DMS153 treated with DMSO at 0.1 percent for 48 hours (cell line): ENCODE results near the gene EGFLAM.
A peak's percentile ranks its signal among the peaks of the same experiment; 100 is the strongest.
"Not testable (repeated sequence)": the region's sequence is repeated elsewhere in the genome, so short reads cannot be mapped to it uniquely, and the experiment has no call there.

Experiments used
- DNase-seq: peaks from one replicate; lab custom pipeline; 2025; ENCODE audit not compliant: unreplicated experiment; lab: John Stamatoyannopoulos, UW

Gene EGFLAM

GRCh38 chr5:38413696-38414095 lies 155.3 kb downstream of the EGFLAM start:
- no peak for DNase-seq

- no peak for DNase-seq
Observed at GRCh38 chr5:38414348-38414747, 156.0 kb downstream of the EGFLAM start.

GRCh38 chr5:38415772-38416171 lies 157.4 kb downstream of the EGFLAM start:
- not testable (repeated sequence) for DNase-seq

- DNase-seq = no peak
Observed at GRCh38 chr5:38417658-38418017, 159.3 kb downstream of the EGFLAM start.

GRCh38 chr5:38420246-38420645 lies 161.9 kb downstream of the EGFLAM start:
- DNase-seq = no peak

- peak; percentile 51 for DNase-seq
Observed at GRCh38 chr5:38420691-38421390, 162.5 kb downstream of the EGFLAM start.

- no peak for DNase-seq
Observed at GRCh38 chr5:38422622-38423021, 164.3 kb downstream of the EGFLAM start.

GRCh38 chr5:38423276-38424147 lies 165.2 kb downstream of the EGFLAM start:
- DNase-seq = no peak

GRCh38 chr5:38424148-38425060 lies 166.0 kb downstream of the EGFLAM start:
- no peak for DNase-seq

GRCh38 chr5:38426490-38426889 lies 168.1 kb downstream of the EGFLAM start:
- no peak for DNase-seq

GRCh38 chr5:38426986-38427950 lies 168.9 kb downstream of the EGFLAM start:
- no peak for DNase-seq

GRCh38 chr5:38431242-38431853 lies 173.0 kb downstream of the EGFLAM start:
- DNase-seq = no peak

GRCh38 chr5:38433160-38433861 lies 175.0 kb downstream of the EGFLAM start:
- DNase-seq = no peak

- DNase-seq = no peak
Observed at GRCh38 chr5:38434966-38435705, 176.8 kb downstream of the EGFLAM start.

- DNase-seq = no peak
Observed at GRCh38 chr5:38438757-38439156, 180.4 kb downstream of the EGFLAM start.

- DNase-seq = peak; percentile 95
Observed at GRCh38 chr5:38441453-38442246, 183.3 kb downstream of the EGFLAM start.

GRCh38 chr5:38442247-38442573 lies 183.9 kb downstream of the EGFLAM start:
- no peak for DNase-seq

GRCh38 chr5:38443390-38443789 lies 185.0 kb downstream of the EGFLAM start:
- no peak for DNase-seq
